GM23248 (cell line): Measurements from ENCODE around the gene TRIP12.

Source experiments
- EZH2 ChIP-seq: fragments of 200-600 bp; sonication (generic); IDR thresholded peaks from 2 replicates; pipeline ENCODE4 v1.6.1; 2018; ENCODE audit warnings: antibody characterized with exemption, mild to moderate bottlenecking; ENCODE audit not compliant: insufficient read depth, poor library complexity, severe bottlenecking
- EZH2phosphoT487 ChIP-seq: fragments of 200-600 bp; sonication (generic); IDR thresholded peaks from 2 replicates; pipeline ENCODE4 v1.6.1; 2018; ENCODE audit warnings: antibody characterized with exemption, moderate library complexity, mild to moderate bottlenecking, low read depth; ENCODE audit not compliant: insufficient read depth

DNA sequence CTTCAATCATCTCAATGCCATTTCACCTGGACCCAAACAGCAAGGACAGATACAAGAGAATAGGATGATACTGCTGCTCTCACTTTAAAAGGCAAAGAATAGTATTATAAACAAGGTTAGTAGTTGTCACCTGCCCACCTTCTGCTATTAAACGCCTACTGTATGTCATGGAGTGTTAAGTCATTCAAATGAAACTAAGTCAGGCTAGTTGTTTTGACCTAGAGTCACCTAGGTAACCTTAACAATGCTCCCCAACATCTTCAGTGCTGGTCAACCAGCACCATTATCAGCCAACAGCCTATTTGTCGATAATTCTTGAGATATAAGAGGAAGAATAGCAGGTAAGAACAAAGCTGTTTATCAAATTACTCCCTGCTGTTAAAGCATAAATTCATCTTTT, 39.2 kb downstream of the TRIP12 start:
- no peak for TF ChIP-seq EZH2
- TF ChIP-seq EZH2phosphoT487 = no peak
